ENCODE results near the gene SLX4IP. TPM values are rescaled to one million over a fixed set of nuclear protein-coding genes. Genes with fewer than 3 reads are reported as not detected.

The SLX4IP gene
- total RNA-seq, 2 donors from 2014 or later, result 4.0 to 4.6 TPM

- no peak for DNase-seq
Measured at GRCh38 chr20:10530883-10531282, 95.8 kb downstream of the SLX4IP start.

GRCh38 chr20:10531848-10532247 lies 96.7 kb downstream of the SLX4IP start:
- H3K4me3 Mint-ChIP-seq, result no peak overlapping the region
- H3K27ac Mint-ChIP-seq, result no peak overlapping the region
- no peak for ATAC-seq
- no peaks in the 10 kb centered on the region for H3K9me3 ChIP-seq (ENCODE audit: control insufficient read depth, low read length, poor library complexity, severe bottlenecking)
- no peaks in the 10 kb centered on the region for H3K27me3 Mint-ChIP-seq
- no peak for DNase-seq
- H3K4me1 Mint-ChIP-seq, result peaks cover 10% of the 10 kb centered on the region
- peaks cover 3% of the 10 kb centered on the region for H3K36me3 Mint-ChIP-seq (ENCODE audit: low read depth)

More at GRCh38 chr20:10530883-10531282, 95.8 kb downstream of the SLX4IP start:
- no peaks in the 10 kb centered on the region for H3K9me3 ChIP-seq (ENCODE audit: control insufficient read depth, low read length, poor library complexity, severe bottlenecking)
- Mint-ChIP-seq H3K36me3 (ENCODE audit: low read depth) (peaks cover 4% of the 10 kb centered on the region), H3K4me3 (no peak overlapping the region), H3K4me1 (peaks cover 10% of the 10 kb centered on the region), H3K27ac (no peak overlapping the region), H3K27me3 (no peaks in the 10 kb centered on the region)
- ATAC-seq, result no peak

- DNase-seq (no peak), ATAC-seq (no peak)
- Mint-ChIP-seq H3K4me3 (no peak overlapping the region), H3K36me3 (ENCODE audit: low read depth) (peaks cover 3% of the 10 kb centered on the region), H3K27ac (no peak overlapping the region), H3K27me3 (no peaks in the 10 kb centered on the region), H3K4me1 (peaks cover 10% of the 10 kb centered on the region)
- H3K9me3 ChIP-seq (ENCODE audit: control insufficient read depth, low read length, poor library complexity, severe bottlenecking), result no peaks in the 10 kb centered on the region
Measured at GRCh38 chr20:10532361-10532760, 97.3 kb downstream of the SLX4IP start.

GRCh38 chr20:10536531-10536930 lies 101.4 kb downstream of the SLX4IP start:
- no peaks in the 10 kb centered on the region for H3K27me3 Mint-ChIP-seq
- no peak overlapping the region for H3K27ac Mint-ChIP-seq
- H3K9me3 ChIP-seq (ENCODE audit: control insufficient read depth, low read length, poor library complexity, severe bottlenecking), result no peaks in the 10 kb centered on the region
- no peak for ATAC-seq
- peaks cover 3% of the 10 kb centered on the region for H3K36me3 Mint-ChIP-seq (ENCODE audit: low read depth)
- H3K4me3 Mint-ChIP-seq, result no peak overlapping the region
- no peak for DNase-seq
- H3K4me1 Mint-ChIP-seq, result peaks cover 19% of the 10 kb centered on the region

GRCh38 chr20:10537850-10538480 lies 102.9 kb downstream of the SLX4IP start:
- Mint-ChIP-seq H3K4me3 (no peak overlapping the region), H3K27ac (no peak overlapping the region), H3K36me3 (ENCODE audit: low read depth) (peaks cover 3% of the 10 kb centered on the region), H3K4me1 (peaks cover 24% of the 10 kb centered on the region), H3K27me3 (no peaks in the 10 kb centered on the region)
- DNase-seq (no peak), ATAC-seq (no peak)
- H3K9me3 ChIP-seq (ENCODE audit: control insufficient read depth, low read length, poor library complexity, severe bottlenecking), result no peaks in the 10 kb centered on the region

- no peak overlapping the region for H3K4me3 Mint-ChIP-seq
- DNase-seq (no peak), ATAC-seq (no peak)
- H3K27ac Mint-ChIP-seq, result peak overlapping the region; percentile 92
- no peaks in the 10 kb centered on the region for H3K9me3 ChIP-seq (ENCODE audit: control insufficient read depth, low read length, poor library complexity, severe bottlenecking)
- no peaks in the 10 kb centered on the region for H3K27me3 Mint-ChIP-seq
- H3K4me1 Mint-ChIP-seq, result peaks cover 27% of the 10 kb centered on the region
- H3K36me3 Mint-ChIP-seq (ENCODE audit: low read depth), result peaks cover 3% of the 10 kb centered on the region
Measured at GRCh38 chr20:10538768-10539167, 103.7 kb downstream of the SLX4IP start.

- H3K4me1 Mint-ChIP-seq, result peaks cover 21% of the 10 kb centered on the region
- H3K9me3 ChIP-seq (ENCODE audit: control insufficient read depth, low read length, poor library complexity, severe bottlenecking), result no peaks in the 10 kb centered on the region
- peak overlapping the region; percentile 80 for H3K4me3 Mint-ChIP-seq
- DNase-seq (no peak), ATAC-seq (peak; percentile 16)
- peak overlapping the region; percentile 92 for H3K27ac Mint-ChIP-seq
- H3K27me3 Mint-ChIP-seq, result no peaks in the 10 kb centered on the region
- H3K36me3 Mint-ChIP-seq (ENCODE audit: low read depth), result peaks cover under 1% of the 10 kb centered on the region
Measured at GRCh38 chr20:10539818-10540553, 104.9 kb downstream of the SLX4IP start.

- Mint-ChIP-seq H3K27me3 (no peaks in the 10 kb centered on the region), H3K4me3 (peak overlapping the region; percentile 80), H3K36me3 (ENCODE audit: low read depth) (no peaks in the 10 kb centered on the region), H3K4me1 (peaks cover 20% of the 10 kb centered on the region), H3K27ac (peak overlapping the region; percentile 92)
- ATAC-seq (peak; percentile 72), DNase-seq (no peak)
- no peaks in the 10 kb centered on the region for H3K9me3 ChIP-seq (ENCODE audit: control insufficient read depth, low read length, poor library complexity, severe bottlenecking)
Measured at GRCh38 chr20:10540636-10541493, 105.8 kb downstream of the SLX4IP start.

GRCh38 chr20:10541668-10542411 lies 106.7 kb downstream of the SLX4IP start:
- Mint-ChIP-seq H3K4me1 (peaks cover 20% of the 10 kb centered on the region), H3K36me3 (ENCODE audit: low read depth) (no peaks in the 10 kb centered on the region), H3K4me3 (no peak overlapping the region), H3K27me3 (no peaks in the 10 kb centered on the region), H3K27ac (no peak overlapping the region)
- no peak for DNase-seq
- no peak for ATAC-seq
- H3K9me3 ChIP-seq (ENCODE audit: control insufficient read depth, low read length, poor library complexity, severe bottlenecking), result no peaks in the 10 kb centered on the region

- no peaks in the 10 kb centered on the region for H3K36me3 Mint-ChIP-seq (ENCODE audit: low read depth)
- no peak overlapping the region for H3K4me3 Mint-ChIP-seq
- H3K27ac Mint-ChIP-seq, result peak overlapping the region; percentile 41
- ATAC-seq (no peak), DNase-seq (no peak)
- H3K4me1 Mint-ChIP-seq, result peaks cover 23% of the 10 kb centered on the region
- H3K9me3 ChIP-seq (ENCODE audit: control insufficient read depth, low read length, poor library complexity, severe bottlenecking), result no peaks in the 10 kb centered on the region
- no peaks in the 10 kb centered on the region for H3K27me3 Mint-ChIP-seq
Measured at GRCh38 chr20:10542442-10542841, 107.3 kb downstream of the SLX4IP start.

- no peaks in the 10 kb centered on the region for H3K36me3 Mint-ChIP-seq (ENCODE audit: low read depth)
- no peak for ATAC-seq
- H3K27ac Mint-ChIP-seq, result peak overlapping the region; percentile 41
- H3K9me3 ChIP-seq (ENCODE audit: control insufficient read depth, low read length, poor library complexity, severe bottlenecking), result no peaks in the 10 kb centered on the region
- DNase-seq, result no peak
- H3K4me3 Mint-ChIP-seq, result no peak overlapping the region
- peaks cover 27% of the 10 kb centered on the region for H3K4me1 Mint-ChIP-seq
- no peaks in the 10 kb centered on the region for H3K27me3 Mint-ChIP-seq
Measured at GRCh38 chr20:10543480-10543879, 108.4 kb downstream of the SLX4IP start.

- Mint-ChIP-seq H3K36me3 (ENCODE audit: low read depth) (no peaks in the 10 kb centered on the region), H3K27ac (no peak overlapping the region), H3K4me3 (no peak overlapping the region), H3K27me3 (no peaks in the 10 kb centered on the region), H3K4me1 (peaks cover 34% of the 10 kb centered on the region)
- no peaks in the 10 kb centered on the region for H3K9me3 ChIP-seq (ENCODE audit: control insufficient read depth, low read length, poor library complexity, severe bottlenecking)
- no peak for ATAC-seq
- no peak for DNase-seq
Measured at GRCh38 chr20:10547276-10548114, 112.4 kb downstream of the SLX4IP start.

All from T-helper 17 cell (primary cell).